ENCODE measurements around the gene ATP2B2. TPM values are rescaled to one million over a fixed set of nuclear protein-coding genes. Genes with fewer than 3 reads are reported as not detected.

The ATP2B2 gene
- total RNA-seq, 1 donor from 2014 or later = not detected

DNA sequence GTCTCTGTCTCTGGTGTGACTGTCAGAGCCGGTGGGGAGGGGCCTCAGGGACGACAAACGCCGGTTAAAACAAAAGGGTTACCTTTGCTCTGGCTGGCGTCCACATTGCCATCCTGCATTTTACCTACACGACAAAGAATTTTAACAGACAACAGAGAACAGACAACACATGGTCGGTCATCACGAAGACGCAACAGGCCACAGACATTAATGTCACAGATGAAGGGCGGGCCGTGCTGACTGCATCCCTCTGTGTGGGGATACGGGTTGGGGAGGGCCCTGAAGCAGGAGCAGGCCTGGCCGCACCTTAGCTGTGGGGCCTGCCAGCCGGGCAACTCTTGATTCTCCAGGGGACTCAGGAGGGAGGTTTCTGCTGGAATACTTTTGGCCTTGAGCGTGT, 126.2 kb downstream of the ATP2B2 start:
- peaks cover 27% of the 10 kb centered on the region for H3K27me3 ChIP-seq (ENCODE audit: control insufficient read depth, insufficient read depth, low read length)
- TF ChIP-seq, protein P1, sequence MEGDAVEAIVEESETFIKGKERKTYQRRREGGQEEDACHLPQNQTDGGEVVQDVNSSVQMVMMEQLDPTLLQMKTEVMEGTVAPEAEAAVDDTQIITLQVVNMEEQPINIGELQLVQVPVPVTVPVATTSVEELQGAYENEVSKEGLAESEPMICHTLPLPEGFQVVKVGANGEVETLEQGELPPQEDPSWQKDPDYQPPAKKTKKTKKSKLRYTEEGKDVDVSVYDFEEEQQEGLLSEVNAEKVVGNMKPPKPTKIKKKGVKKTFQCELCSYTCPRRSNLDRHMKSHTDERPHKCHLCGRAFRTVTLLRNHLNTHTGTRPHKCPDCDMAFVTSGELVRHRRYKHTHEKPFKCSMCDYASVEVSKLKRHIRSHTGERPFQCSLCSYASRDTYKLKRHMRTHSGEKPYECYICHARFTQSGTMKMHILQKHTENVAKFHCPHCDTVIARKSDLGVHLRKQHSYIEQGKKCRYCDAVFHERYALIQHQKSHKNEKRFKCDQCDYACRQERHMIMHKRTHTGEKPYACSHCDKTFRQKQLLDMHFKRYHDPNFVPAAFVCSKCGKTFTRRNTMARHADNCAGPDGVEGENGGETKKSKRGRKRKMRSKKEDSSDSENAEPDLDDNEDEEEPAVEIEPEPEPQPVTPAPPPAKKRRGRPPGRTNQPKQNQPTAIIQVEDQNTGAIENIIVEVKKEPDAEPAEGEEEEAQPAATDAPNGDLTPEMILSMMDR (IDR thresholded peaks at IDR 0.05; ENCODE audit: insufficient read depth, low read length, poor library complexity, severe bottlenecking) = no peak
- no peaks in the 10 kb centered on the region for H3K36me3 ChIP-seq (ENCODE audit: control insufficient read depth, insufficient read depth, low read length)
- no peak overlapping the region for H3K4me3 ChIP-seq (ENCODE audit: low read depth, low read length)
- DNase-seq (ENCODE audit: low read depth) = no peak

DNA sequence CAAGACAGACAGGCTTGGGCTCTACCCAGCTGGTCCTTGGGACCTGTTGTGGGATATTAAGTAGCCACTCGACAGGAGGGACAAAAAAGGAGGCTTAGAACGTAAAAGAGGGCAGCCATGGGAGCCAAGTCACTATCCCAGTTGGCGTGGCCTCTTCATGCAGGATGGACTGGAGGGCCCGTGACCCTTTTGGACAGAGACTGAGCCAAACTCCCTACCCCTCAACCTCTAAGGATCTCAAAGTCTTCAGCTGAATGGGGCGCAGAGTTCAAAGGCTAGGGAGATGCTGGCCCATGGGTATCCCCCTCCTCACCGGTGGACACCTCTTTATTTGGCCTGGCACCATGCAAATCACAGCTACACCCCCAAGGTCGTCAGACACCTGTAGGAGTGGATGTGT, 126.6 kb downstream of the ATP2B2 start:
- peaks cover 26% of the 10 kb centered on the region for H3K27me3 ChIP-seq (ENCODE audit: control insufficient read depth, insufficient read depth, low read length)
- no peak overlapping the region for H3K4me3 ChIP-seq (ENCODE audit: low read depth, low read length)
- no peaks in the 10 kb centered on the region for H3K36me3 ChIP-seq (ENCODE audit: control insufficient read depth, insufficient read depth, low read length)
- TF ChIP-seq, protein P1 (IDR thresholded peaks at IDR 0.05; ENCODE audit: insufficient read depth, low read length, poor library complexity, severe bottlenecking) = no peak
- DNase-seq (ENCODE audit: low read depth) = no peak

DNA sequence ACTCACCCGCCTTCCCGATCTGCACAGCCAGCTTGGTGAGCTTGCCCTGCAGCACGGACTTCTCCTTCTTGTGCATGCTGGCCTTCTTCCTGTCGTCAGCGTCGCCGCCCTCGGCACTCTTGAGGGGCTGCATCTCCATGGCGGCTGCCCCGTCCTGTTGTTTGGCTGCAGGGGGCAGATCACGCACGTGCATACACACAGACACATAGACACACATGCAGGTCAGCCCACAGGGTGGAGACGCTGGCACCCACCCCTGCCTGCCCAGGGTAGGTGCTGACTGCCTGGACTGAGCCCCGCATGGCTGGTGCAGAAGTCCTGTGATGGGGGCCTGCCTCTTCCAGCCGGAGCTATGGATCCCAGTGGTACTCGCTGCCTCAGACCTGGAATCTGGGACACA, 127.1 kb downstream of the ATP2B2 start:
- TF ChIP-seq, protein P1 (IDR thresholded peaks at IDR 0.05; ENCODE audit: insufficient read depth, low read length, poor library complexity, severe bottlenecking) = no peak
- H3K36me3 ChIP-seq (ENCODE audit: control insufficient read depth, insufficient read depth, low read length) = no peaks in the 10 kb centered on the region
- no peak for DNase-seq (ENCODE audit: low read depth)

DNA sequence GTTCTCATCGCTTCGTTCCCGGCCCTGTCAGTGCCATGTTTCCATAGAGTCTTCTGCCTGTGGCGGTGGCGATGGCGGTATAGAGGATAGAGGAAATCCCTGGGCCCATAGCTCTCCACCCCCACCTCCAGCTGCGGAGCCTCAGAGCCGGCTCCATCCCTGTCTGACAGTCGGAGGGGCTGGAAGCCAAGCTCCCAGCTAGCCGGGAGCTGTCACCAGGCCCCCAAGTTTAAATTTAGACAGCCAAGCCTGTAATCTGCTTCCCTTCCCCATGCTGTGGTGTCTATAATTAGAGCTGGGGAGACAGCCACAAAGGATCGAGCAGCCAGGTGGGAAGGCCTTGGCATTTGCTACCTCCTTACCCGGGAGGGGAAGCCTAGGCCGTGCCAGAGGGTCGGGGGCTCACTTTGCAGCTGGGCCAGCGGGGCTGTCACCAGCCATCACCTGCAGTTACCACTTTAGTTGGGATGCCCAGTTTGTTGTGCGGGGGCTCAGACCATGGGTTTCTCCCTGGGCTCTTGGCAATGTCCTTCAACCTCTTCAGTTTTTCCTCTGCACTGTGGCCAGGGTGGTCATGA, 128.1 kb downstream of the ATP2B2 start:
- Histone ChIP-seq H3K27me3 (ENCODE audit: control insufficient read depth, insufficient read depth, low read length) (peaks cover 25% of the 10 kb centered on the region), H3K4me3 (ENCODE audit: low read depth, low read length) (no peak overlapping the region), H3K36me3 (ENCODE audit: control insufficient read depth, insufficient read depth, low read length) (no peaks in the 10 kb centered on the region)
- no peak for DNase-seq (ENCODE audit: low read depth)
- TF ChIP-seq, protein P1 (IDR thresholded peaks at IDR 0.05; ENCODE audit: insufficient read depth, low read length, poor library complexity, severe bottlenecking) = no peak

More for the DNA sequence above, 127.1 kb downstream of the ATP2B2 start:
- H3K4me3 ChIP-seq (ENCODE audit: low read depth, low read length) = no peak overlapping the region
- H3K27me3 ChIP-seq (ENCODE audit: control insufficient read depth, insufficient read depth, low read length) = peaks cover 25% of the 10 kb centered on the region

DNA sequence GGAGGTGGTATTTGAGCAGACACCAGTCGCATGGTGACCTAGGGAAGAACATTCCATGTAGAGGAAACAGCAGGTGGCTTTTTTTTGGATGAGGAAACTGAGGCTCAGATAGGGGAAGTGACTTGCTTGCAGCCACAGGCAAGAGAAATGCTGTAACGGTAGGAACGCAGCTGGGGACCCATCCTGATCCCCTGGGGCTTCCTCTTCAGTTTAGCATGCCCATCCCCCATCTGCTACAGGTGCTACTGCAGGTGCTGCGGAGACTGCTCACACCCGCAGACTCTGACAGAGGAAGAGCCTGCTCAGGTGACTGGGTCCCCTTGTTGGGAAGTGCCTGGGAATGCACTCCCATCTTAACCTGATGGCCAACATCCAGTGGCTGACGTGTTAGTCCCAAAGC, 129.0 kb downstream of the ATP2B2 start:
- DNase-seq (ENCODE audit: low read depth) = no peak
- TF ChIP-seq, protein P1 (IDR thresholded peaks at IDR 0.05; ENCODE audit: insufficient read depth, low read length, poor library complexity, severe bottlenecking) = no peak
- Histone ChIP-seq H3K4me3 (ENCODE audit: low read depth, low read length) (no peak overlapping the region), H3K36me3 (ENCODE audit: control insufficient read depth, insufficient read depth, low read length) (no peaks in the 10 kb centered on the region), H3K27me3 (ENCODE audit: control insufficient read depth, insufficient read depth, low read length) (peaks cover 22% of the 10 kb centered on the region)
